HFF-Myc (cell line): ENCODE results near the gene SLC22A4.

ENCODE experiments used
- DNase-seq: peaks from one replicate; pipeline ENCODE4 v3.0.0-alpha.2; 2011; ENCODE audit warnings: low read depth; ENCODE audit errors: extremely low read depth
- H3K4me3 ChIP-seq: replicated peaks from 2 replicates; pipeline ENCODE4 v1.5.1; 2011; ENCODE audit warnings: low read depth, mild to moderate bottlenecking, control low read depth, low read length
- TF ChIP-seq, protein P1 (sequence below): IDR thresholded peaks from 2 replicates; pipeline ENCODE4 v1.5.1; 2012; ENCODE audit warnings: mild to moderate bottlenecking, low read depth, low read length, control low read depth; ENCODE audit errors: missing control alignments

SLC22A4 gene

DNA sequence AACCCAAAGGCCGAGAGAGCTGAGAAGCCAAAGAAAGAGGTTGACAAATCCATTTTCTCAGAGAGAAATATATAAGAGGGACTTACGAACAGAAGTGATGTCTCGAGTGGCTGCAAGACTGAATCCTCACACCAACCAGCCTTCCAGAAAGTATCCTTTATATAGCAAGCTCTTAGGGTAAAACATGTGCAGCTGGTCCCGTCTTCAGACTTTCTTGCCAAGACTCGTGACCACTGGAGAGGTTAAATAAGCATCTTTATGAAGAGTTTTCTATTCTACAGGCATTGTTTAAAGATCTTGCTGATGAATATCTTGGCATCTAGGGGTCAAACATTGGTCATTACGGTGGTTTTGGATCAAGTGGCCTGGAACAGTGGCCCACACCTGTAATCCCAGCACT lies 16.9 kb upstream of the SLC22A4 start:
- H3K4me3 ChIP-seq, result no peak overlapping the region
- no peak for DNase-seq
- TF ChIP-seq, protein P1, sequence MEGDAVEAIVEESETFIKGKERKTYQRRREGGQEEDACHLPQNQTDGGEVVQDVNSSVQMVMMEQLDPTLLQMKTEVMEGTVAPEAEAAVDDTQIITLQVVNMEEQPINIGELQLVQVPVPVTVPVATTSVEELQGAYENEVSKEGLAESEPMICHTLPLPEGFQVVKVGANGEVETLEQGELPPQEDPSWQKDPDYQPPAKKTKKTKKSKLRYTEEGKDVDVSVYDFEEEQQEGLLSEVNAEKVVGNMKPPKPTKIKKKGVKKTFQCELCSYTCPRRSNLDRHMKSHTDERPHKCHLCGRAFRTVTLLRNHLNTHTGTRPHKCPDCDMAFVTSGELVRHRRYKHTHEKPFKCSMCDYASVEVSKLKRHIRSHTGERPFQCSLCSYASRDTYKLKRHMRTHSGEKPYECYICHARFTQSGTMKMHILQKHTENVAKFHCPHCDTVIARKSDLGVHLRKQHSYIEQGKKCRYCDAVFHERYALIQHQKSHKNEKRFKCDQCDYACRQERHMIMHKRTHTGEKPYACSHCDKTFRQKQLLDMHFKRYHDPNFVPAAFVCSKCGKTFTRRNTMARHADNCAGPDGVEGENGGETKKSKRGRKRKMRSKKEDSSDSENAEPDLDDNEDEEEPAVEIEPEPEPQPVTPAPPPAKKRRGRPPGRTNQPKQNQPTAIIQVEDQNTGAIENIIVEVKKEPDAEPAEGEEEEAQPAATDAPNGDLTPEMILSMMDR, result no peak

DNA sequence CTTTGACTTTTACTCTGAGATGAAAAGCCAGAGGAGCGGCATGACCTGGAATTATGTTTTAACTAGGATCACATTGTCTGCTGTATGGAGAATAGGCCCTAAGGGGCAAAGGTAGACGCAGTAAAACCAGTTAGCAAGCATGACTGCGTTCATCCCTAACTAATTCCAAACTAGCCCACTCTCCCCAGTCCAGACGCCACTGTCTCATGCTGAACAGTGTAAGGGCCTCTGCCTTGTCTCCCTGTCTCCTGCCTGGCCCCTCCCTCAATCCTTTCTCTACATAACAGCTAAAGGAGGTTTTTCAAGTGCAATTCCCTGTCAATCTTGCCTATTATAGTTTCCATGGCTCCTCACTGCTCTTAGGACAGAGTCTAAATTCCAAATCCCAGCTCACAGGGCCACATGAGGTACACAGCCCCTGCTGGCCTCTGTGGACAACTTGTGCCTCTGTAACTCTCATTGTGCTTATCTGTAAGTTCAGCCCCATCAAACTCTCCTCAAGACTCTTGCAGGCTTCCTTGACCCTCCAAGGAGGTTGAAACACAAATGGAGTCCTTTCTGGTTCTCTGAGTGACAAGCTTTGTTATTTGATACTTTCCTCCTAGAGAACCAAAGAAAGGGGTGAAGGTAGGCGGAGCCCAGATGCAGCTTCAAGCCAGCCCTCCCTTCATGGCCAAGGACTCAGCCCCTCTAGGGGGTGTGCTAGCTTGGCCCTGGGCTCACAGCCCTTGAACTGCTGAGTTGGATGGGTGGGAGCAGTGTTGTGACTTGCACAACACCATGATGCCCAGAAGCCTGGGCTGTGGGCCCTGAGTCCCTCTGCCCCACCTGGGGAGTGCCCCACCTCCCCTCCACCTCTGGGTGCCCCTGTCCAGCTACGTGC lies 16.0 kb upstream of the SLC22A4 start:
- H3K4me3 ChIP-seq, result no peak overlapping the region
- TF ChIP-seq, protein P1, result no peak
- DNase-seq, result no peak

DNA sequence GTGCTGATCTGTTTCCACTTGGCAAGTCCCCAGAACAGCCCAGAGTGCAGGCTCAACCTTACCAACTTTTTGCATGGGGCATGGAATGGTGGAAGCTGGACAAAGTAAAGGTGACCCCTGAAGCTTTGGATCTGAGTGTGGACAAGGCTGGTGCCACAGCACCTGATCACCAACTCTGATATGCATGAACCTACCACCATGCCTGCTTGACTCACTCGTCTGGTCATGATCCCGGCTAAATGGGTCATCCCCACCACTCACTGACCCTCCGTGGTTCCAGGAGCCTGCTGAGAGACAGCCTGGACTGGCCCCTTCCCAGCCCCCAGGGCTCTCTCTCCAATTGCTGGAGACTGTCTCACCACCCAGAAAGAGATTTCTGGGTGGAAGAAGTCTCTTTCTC lies 14.4 kb upstream of the SLC22A4 start:
- TF ChIP-seq, protein P1, result no peak
- no peak for DNase-seq
- no peak overlapping the region for H3K4me3 ChIP-seq

DNA sequence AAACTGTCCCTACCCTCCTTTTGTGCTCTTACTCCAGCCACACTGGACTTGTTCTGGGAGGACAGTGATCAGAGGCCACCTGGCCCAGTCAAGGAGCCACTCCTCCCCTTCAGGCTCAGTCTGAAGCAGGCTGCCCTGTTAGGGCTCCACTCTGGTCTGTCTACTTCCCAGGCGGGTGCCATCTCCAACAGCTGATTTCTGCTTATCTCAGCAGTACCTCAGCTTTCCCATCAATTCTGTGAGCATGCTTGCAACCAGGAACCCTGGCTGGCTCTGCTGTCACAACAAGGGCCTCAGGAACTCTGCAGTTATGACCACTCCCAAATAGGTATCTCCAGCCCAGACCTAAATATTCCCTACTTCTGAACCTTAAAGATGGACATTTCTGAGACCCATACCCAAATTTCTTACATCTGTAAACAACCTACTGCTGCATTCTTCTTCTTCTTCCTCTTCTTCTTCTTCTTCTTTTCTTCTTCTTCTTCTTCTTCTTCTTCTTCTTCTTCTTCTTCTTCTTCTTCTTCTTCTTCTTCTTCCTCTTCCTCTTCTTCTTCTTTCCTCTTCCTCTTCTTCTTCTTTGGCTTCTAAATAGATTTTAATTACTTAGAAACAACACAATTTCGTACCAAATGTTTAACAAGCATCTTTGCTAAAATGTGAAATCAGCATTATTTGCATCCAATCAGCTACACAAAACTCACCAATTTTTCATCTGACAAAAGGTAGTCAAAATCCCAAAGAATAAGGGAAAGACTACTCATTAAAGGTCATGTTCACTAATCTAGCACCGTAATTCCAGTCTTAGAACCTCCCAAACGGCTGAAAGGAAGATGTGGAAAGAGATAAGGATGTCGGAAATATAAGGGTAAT lies 13.6 kb upstream of the SLC22A4 start:
- H3K4me3 ChIP-seq, result no peak overlapping the region
- TF ChIP-seq, protein P1, result no peak
- no peak for DNase-seq

DNA sequence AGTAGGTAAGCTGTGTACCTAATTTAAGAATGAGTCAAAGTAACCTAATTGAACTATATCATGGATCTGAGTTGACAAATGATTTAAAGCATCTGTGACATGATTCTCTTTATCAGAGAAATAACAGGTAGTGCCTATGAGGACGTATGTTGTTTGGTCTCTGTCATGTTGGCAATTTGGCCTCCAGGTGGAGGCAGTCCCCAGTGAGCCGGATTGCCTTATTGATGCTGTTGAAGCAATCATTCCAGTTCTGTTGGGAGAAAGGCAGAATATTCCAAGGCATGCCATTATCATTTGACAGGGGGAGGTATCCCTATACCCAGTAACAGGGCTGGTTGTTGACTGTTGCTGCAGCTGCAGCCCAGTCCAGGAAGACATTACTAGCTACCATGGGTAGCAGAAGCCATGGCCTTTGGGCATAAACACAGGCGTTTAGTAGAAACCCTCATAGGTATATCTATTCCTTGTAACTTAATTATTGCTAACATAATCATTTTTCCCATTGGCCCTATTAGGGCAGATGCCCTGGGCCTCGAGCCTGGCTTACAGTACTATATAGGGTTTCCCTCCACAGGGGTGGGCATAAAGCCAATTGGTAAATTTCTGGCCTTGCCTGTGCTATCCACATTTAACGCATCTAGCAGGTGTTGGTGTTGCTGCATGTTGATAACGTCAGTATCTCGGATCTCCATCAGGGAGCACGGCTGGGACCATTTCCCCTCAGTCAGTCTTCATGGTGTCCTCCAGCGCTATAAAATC lies 12.2 kb upstream of the SLC22A4 start:
- TF ChIP-seq, protein P1, result no peak
- DNase-seq, result no peak
- no peak overlapping the region for H3K4me3 ChIP-seq

DNA sequence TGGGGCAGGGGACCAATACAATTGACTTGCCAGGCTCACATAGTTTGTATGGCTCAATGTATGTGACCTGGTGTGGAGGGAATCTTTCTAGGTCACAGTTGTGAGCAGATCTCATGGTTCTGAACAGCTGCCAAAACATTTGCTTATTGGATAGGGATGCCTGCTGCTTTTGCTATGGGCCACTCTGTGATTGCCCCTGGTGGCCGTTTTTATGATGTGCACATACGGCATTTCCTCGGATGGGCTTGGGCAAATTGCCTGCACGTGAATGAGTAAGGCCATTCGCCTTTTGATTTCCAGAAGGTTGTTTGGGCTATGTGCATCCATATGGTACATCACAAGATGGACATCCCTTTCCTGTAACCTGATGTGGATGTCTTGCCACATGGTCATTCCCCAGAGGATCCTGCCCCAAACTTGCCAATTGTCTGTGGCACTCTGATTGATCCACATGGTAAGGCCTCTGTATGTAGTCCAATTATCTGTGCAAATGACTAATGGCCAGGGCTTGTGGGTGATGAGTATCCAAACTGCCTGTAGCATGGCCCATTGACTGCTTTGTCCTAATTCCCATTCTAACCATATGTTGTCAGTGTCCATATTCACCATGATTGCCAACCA lies 10.7 kb upstream of the SLC22A4 start:
- TF ChIP-seq, protein P1, result peak; percentile 58
- no peak overlapping the region for H3K4me3 ChIP-seq
- DNase-seq, result no peak
